PFSK-1 (cell line): ENCODE data around the gene GZMA.

Experiments
- FOXP2 ChIP-seq: optimal IDR thresholded peaks from 2 replicates; pipeline ENCODE3; 2011; ENCODE audit warnings: borderline replicate concordance, control low read depth, inconsistent platforms; ENCODE audit not compliant: insufficient read depth; ENCODE audit errors: extremely low read length, extremely low read depth
- POLR2AphosphoS5 ChIP-seq: IDR thresholded peaks from 2 replicates; pipeline ENCODE4 v1.6.1; 2012; ENCODE audit warnings: low read depth, mild to moderate bottlenecking, control low read depth, low read length, moderate library complexity
- SIN3A ChIP-seq: IDR thresholded peaks from 2 replicates; pipeline ENCODE4 v1.6.1; 2012; ENCODE audit warnings: mild to moderate bottlenecking, low read length, moderate library complexity, borderline replicate concordance; ENCODE audit not compliant: insufficient read depth
- TAF1 ChIP-seq: IDR thresholded peaks from 2 replicates; pipeline ENCODE4 v1.6.1; 2012; ENCODE audit warnings: low read length, control low read depth, borderline replicate concordance; ENCODE audit not compliant: insufficient read depth
- TF ChIP-seq, protein P1 (sequence below), 2 experiments: IDR thresholded peaks; 2 replicates each; pipeline versions ENCODE4 v1.6.1 to v1.8.0; 2011 to 2012; ENCODE audit warnings: low read depth in 2 of 2, low read length in 2 of 2, control low read depth in 1 of 2, inconsistent platforms in 1 of 2, mild to moderate bottlenecking in 1 of 2, moderate library complexity in 1 of 2; ENCODE audit not compliant: insufficient read depth in 1 of 2

Gene GZMA

DNA sequence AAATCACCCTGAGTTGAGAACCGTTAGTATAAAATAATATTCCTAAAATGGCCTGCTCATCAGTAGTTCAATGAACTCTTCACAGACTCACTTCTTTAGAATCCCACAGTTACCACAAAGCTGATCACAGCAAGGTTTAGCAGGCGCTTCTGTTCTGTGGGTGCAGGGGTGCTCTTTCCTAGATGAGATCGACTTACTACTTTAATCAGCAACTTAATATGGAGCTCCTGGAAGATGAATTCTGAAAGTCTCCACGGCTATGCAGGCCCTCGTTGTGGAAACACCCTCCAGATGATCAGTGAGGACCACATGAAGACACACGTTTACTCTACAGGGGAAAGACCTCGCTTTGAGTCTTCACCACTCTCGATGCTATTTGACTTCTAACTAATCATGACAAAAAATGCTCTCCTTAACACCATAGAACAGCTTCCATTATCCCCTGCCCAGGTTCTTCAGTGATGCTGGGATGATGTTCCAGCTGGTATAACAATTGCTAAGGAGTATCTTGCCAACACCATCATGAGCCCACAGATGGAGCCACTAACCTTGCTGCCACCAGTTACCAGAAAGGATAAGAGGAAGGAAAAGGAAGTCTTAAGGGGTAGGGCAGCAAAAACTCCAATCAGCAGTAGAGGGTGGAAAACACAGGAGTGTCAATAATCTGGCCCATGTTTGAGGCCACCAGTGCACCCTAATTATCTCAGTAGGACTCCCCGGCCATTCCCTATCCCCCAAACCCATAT, 39.7 kb downstream of the GZMA start:
- TF ChIP-seq, protein P1, sequence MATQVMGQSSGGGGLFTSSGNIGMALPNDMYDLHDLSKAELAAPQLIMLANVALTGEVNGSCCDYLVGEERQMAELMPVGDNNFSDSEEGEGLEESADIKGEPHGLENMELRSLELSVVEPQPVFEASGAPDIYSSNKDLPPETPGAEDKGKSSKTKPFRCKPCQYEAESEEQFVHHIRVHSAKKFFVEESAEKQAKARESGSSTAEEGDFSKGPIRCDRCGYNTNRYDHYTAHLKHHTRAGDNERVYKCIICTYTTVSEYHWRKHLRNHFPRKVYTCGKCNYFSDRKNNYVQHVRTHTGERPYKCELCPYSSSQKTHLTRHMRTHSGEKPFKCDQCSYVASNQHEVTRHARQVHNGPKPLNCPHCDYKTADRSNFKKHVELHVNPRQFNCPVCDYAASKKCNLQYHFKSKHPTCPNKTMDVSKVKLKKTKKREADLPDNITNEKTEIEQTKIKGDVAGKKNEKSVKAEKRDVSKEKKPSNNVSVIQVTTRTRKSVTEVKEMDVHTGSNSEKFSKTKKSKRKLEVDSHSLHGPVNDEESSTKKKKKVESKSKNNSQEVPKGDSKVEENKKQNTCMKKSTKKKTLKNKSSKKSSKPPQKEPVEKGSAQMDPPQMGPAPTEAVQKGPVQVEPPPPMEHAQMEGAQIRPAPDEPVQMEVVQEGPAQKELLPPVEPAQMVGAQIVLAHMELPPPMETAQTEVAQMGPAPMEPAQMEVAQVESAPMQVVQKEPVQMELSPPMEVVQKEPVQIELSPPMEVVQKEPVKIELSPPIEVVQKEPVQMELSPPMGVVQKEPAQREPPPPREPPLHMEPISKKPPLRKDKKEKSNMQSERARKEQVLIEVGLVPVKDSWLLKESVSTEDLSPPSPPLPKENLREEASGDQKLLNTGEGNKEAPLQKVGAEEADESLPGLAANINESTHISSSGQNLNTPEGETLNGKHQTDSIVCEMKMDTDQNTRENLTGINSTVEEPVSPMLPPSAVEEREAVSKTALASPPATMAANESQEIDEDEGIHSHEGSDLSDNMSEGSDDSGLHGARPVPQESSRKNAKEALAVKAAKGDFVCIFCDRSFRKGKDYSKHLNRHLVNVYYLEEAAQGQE (IDR thresholded peaks at IDR 0.05; ENCODE audit: insufficient read depth in 1 of 2, low read depth in 2 of 2, low read length in 2 of 2), result no peak
- no peak for TF ChIP-seq FOXP2
- no peak for TF ChIP-seq POLR2AphosphoS5
- no peak for TF ChIP-seq SIN3A
- no peak for TF ChIP-seq TAF1

- TF ChIP-seq, protein P1 (IDR thresholded peaks at IDR 0.05; ENCODE audit: insufficient read depth in 1 of 2, low read depth in 2 of 2, low read length in 2 of 2), result no peak
- no peak for TF ChIP-seq FOXP2
- no peak for TF ChIP-seq SIN3A
- no peak for TF ChIP-seq POLR2AphosphoS5
- no peak for TF ChIP-seq TAF1
Observed at GRCh38 chr5:55143624-55144023, 41.2 kb downstream of the GZMA start.

DNA sequence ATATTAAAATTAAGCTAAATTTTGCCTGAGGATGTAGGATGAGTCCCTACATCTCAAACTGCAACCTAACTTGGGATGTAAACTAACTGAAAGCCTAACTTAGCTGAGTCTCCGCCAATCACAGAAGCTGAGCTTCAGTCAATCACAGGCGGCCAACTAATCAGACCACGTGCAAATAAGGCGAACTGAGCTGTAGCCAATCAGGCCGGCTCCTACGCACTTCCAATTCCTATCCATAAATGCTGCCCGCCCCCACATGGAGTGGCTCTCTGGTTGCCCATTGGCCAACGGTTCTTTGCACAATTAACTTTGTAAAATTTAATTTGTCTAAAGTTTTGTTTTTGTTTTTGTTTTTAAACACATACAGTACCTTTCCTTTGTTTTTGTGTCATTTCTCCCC, 43.6 kb downstream of the GZMA start:
- TF ChIP-seq FOXP2 (no peak), TAF1 (no peak), POLR2AphosphoS5 (no peak)
- TF ChIP-seq, protein P1 (IDR thresholded peaks at IDR 0.05; ENCODE audit: insufficient read depth in 1 of 2, low read depth in 2 of 2, low read length in 2 of 2), result no peak

DNA sequence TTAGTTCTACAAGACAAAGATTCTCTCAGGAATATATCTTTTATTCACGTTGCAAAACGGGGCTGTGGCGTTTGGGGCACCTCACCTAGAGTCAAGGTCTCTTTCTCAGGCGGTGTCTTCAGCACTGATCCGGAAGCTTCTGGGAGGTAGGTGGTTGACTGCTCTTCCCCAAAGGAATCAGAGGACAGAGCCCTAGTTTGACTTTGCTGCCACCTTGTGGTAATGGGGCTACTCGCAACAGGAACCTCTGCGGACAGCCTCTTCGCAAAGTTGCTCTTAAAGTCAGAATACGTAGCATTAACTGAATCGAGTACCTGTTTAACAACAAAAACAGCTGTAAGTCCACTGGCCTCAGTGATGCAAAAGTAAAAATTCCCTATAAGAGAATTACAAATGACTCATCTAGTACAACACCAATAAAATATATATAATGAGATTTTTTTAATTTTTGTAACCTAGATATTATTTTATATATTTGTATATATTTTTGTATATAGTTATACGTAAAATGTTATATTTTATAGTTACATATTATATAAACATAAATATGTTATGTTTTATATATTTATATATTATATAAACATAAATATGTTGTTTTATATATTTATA, 44.2 kb downstream of the GZMA start:
- TF ChIP-seq POLR2AphosphoS5 (no peak), SIN3A (no peak), TAF1 (no peak), FOXP2 (no peak)
- TF ChIP-seq, protein P1 (IDR thresholded peaks at IDR 0.05; ENCODE audit: insufficient read depth in 1 of 2, low read depth in 2 of 2, low read length in 2 of 2), result no peak
